ENCODE results near the gene SESN3.

SESN3 gene

GRCh38 chr11:95152876-95153856 is 77.8 kb downstream of the SESN3 start:
- no peak overlapping the region for H3K4me3 ChIP-seq (ENCODE audit: low read depth, low read length)
- TF ChIP-seq, protein P1, sequence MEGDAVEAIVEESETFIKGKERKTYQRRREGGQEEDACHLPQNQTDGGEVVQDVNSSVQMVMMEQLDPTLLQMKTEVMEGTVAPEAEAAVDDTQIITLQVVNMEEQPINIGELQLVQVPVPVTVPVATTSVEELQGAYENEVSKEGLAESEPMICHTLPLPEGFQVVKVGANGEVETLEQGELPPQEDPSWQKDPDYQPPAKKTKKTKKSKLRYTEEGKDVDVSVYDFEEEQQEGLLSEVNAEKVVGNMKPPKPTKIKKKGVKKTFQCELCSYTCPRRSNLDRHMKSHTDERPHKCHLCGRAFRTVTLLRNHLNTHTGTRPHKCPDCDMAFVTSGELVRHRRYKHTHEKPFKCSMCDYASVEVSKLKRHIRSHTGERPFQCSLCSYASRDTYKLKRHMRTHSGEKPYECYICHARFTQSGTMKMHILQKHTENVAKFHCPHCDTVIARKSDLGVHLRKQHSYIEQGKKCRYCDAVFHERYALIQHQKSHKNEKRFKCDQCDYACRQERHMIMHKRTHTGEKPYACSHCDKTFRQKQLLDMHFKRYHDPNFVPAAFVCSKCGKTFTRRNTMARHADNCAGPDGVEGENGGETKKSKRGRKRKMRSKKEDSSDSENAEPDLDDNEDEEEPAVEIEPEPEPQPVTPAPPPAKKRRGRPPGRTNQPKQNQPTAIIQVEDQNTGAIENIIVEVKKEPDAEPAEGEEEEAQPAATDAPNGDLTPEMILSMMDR (IDR thresholded peaks at IDR 0.05; ENCODE audit: control insufficient read depth, extremely low read depth, insufficient read depth): no peak
- no peak for DNase-seq (ENCODE audit: low read depth)

DNA sequence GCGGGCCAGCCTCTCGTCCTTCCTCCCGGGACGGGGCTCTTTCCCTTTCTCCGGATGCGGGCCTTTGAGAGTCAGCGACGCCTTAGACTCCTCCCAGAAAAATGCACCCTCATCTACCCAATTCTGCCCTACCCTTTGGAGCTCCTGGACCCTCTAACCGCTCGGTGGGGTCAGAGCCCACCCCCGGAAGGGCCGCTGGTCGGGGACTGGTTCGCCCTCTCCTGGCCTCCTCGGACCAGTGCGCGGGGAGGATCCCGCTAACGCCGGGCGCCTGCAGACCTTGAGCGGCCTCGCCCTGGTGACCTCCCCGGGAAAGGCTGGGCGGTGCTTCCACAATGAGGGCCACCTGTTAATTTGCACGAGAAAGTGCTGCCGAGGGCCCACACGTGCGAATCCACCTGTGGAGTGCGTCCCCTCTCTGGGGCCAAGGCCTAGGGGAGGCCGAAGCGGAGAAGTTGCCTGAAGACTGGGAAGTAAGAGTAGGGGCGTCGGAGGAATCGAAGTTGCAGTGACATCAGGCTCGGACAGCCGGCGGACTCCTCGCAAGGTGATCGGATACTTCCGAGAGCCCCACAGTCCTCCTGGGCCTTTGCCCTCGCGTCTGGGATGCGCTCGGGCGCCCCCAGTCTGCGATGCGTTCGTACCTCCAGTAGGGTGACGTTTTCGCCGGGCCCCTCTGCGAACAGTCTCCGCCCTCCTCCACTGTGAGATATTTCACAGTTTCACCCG is 79.9 kb downstream of the SESN3 start:
- H3K4me3 ChIP-seq (ENCODE audit: low read depth, low read length): peak overlapping the region; percentile 31
- TF ChIP-seq, protein P1 (IDR thresholded peaks at IDR 0.05; ENCODE audit: control insufficient read depth, extremely low read depth, insufficient read depth): peak; percentile 72
- DNase-seq (ENCODE audit: low read depth): peak; percentile 53

GRCh38 chr11:95149651-95150364 is 81.2 kb downstream of the SESN3 start:
- TF ChIP-seq, protein P1 (IDR thresholded peaks at IDR 0.05; ENCODE audit: control insufficient read depth, extremely low read depth, insufficient read depth): no peak
- no peak overlapping the region for H3K4me3 ChIP-seq (ENCODE audit: low read depth, low read length)
- no peak for DNase-seq (ENCODE audit: low read depth)

- TF ChIP-seq, protein P1 (IDR thresholded peaks at IDR 0.05; ENCODE audit: control insufficient read depth, extremely low read depth, insufficient read depth): no peak
- H3K4me3 ChIP-seq (ENCODE audit: low read depth, low read length): no peak overlapping the region
- no peak for DNase-seq (ENCODE audit: low read depth)
Observed at GRCh38 chr11:95148938-95149337, 82.1 kb downstream of the SESN3 start.

DNA sequence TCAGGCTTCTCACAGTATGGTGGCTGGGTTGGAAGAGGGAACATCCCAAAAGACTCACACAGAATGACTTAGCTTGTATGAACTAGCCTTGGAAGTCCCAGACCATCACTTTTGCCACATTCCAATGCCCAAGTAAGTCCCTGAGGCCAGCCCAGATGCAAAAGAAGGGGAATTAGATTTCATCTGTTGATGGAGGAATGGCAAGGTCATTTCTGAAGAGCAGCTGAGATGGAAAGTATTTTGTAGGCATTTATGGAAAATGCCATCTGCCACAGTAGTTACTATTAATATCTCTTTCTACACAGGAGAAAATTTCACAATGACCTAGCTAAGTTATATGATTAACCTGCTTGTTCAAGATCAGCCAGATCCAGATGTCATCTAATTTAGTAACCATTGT is 82.6 kb downstream of the SESN3 start:
- no peak for DNase-seq (ENCODE audit: low read depth)
- H3K4me3 ChIP-seq (ENCODE audit: low read depth, low read length): no peak overlapping the region
- TF ChIP-seq, protein P1 (IDR thresholded peaks at IDR 0.05; ENCODE audit: control insufficient read depth, extremely low read depth, insufficient read depth): no peak

GRCh38 chr11:95147364-95147905 is 83.6 kb downstream of the SESN3 start:
- H3K4me3 ChIP-seq (ENCODE audit: low read depth, low read length): no peak overlapping the region
- TF ChIP-seq, protein P1 (IDR thresholded peaks at IDR 0.05; ENCODE audit: control insufficient read depth, extremely low read depth, insufficient read depth): no peak
- peak; percentile 67 for DNase-seq (ENCODE audit: low read depth)

Measured in LNCaP clone FGC (cell line).